ENCODE data around the gene EVI5L. TPM values are rescaled to one million over a fixed set of nuclear protein-coding genes. Genes with fewer than 3 reads are reported as not detected.

The EVI5L gene
- polyA plus RNA-seq, 3 donors, result 0.76 to 5.7 (median 1.3) TPM

- no peak overlapping the region for H3K4me3 Mint-ChIP-seq
- H3K36me3 Mint-ChIP-seq, result no peaks in the 10 kb centered on the region
- 97% methylated on average over 9 of the region's 17 CpGs for WGBS (ENCODE audit: insufficient coverage)
- no peak overlapping the region for H3K4me2 ChIP-seq (replicated peaks; ENCODE audit: extremely low read depth, low read length, poor library complexity, severe bottlenecking)
- TF ChIP-seq CTCF (IDR thresholded peaks at IDR 0.05), result no peak
- H3K4me1 ChIP-seq (ENCODE audit: control insufficient read depth in 1 of 2, insufficient read depth in 2 of 2, low read length in 2 of 2), result peaks cover 15 to 22% of the 10 kb centered on the region in 2 donors
- H3K36me3 ChIP-seq (replicated peaks in 1 of 2; ENCODE audit: control insufficient read depth in 1 of 2, insufficient read depth in 2 of 2, low read length in 2 of 2), result no peaks in the 10 kb centered on the region
- peaks cover 0 to 4% (median 0%) of the 10 kb centered on the region in 7 donors for H3K9me3 Mint-ChIP-seq
- H3K27me3 ChIP-seq (ENCODE audit: control insufficient read depth in 2 of 2, insufficient read depth in 2 of 2, low read length in 2 of 2), result peaks cover 0 to 4% of the 10 kb centered on the region in 2 donors
- H3K27me3 Mint-ChIP-seq (ENCODE audit: low read depth in 3 of 3), result peaks cover 8 to 15% (median 11%) of the 10 kb centered on the region in 3 donors
- DNase-seq, result no peak
- no peak overlapping the region for H3K27ac Mint-ChIP-seq
- H2AFZ ChIP-seq (ENCODE audit: insufficient read depth, low read depth, low read length, poor library complexity, severe bottlenecking), result no peak overlapping the region
- no peak overlapping the region for H3K4me3 ChIP-seq (replicated peaks in 1 of 3; ENCODE audit: low read depth in 2 of 3, low read length in 3 of 3)
- H3K9me3 ChIP-seq (replicated peaks in 1 of 2; ENCODE audit: control insufficient read depth in 1 of 2, insufficient read depth in 1 of 2, low read length in 2 of 2), result no peaks in the 10 kb centered on the region
- H4K20me1 ChIP-seq (ENCODE audit: insufficient read depth, low read length), result no peaks in the 10 kb centered on the region
- H3K79me2 ChIP-seq (ENCODE audit: insufficient read depth, low read length), result peaks cover 5% of the 10 kb centered on the region
- no peak overlapping the region for H3K27ac ChIP-seq (ENCODE audit: low read depth in 1 of 2, low read length in 2 of 2)
- no peak overlapping the region for H3K9ac ChIP-seq (ENCODE audit: insufficient read depth, low read length, poor library complexity, severe bottlenecking)
- peaks cover 25% of the 10 kb centered on the region for H3K4me1 Mint-ChIP-seq
- intact Hi-C loops (cut with micrococcal nuclease), result no loop called here
These were observed 2.0 kb downstream of the EVI5L start for GRCh38 chr19:7832009-7832408.

GRCh38 chr19:7832781-7833180, 2.8 kb downstream of the EVI5L start:
- Histone ChIP-seq H3K27me3 (ENCODE audit: control insufficient read depth in 2 of 2, insufficient read depth in 2 of 2, low read length in 2 of 2) (peaks cover 0 to under 1% of the 10 kb centered on the region in 2 donors), H2AFZ (ENCODE audit: insufficient read depth, low read depth, low read length, poor library complexity, severe bottlenecking) (no peak overlapping the region), H3K9ac (ENCODE audit: insufficient read depth, low read length, poor library complexity, severe bottlenecking) (no peak overlapping the region), H3K4me2 (replicated peaks; ENCODE audit: extremely low read depth, low read length, poor library complexity, severe bottlenecking) (no peak overlapping the region), H4K20me1 (ENCODE audit: insufficient read depth, low read length) (no peaks in the 10 kb centered on the region), H3K4me1 (ENCODE audit: control insufficient read depth in 1 of 2, insufficient read depth in 2 of 2, low read length in 2 of 2) (peaks cover 15 to 22% of the 10 kb centered on the region in 2 donors), H3K4me3 (replicated peaks in 1 of 3; ENCODE audit: low read depth in 2 of 3, low read length in 3 of 3) (no peak overlapping the region), H3K9me3 (replicated peaks in 1 of 2; ENCODE audit: control insufficient read depth in 1 of 2, insufficient read depth in 1 of 2, low read length in 2 of 2) (no peaks in the 10 kb centered on the region), H3K36me3 (replicated peaks in 1 of 2; ENCODE audit: control insufficient read depth in 1 of 2, insufficient read depth in 2 of 2, low read length in 2 of 2) (no peaks in the 10 kb centered on the region), H3K27ac (ENCODE audit: low read depth in 1 of 2, low read length in 2 of 2) (no peak overlapping the region), H3K79me2 (ENCODE audit: insufficient read depth, low read length) (peaks cover 5% of the 10 kb centered on the region)
- H3K36me3 Mint-ChIP-seq, result no peaks in the 10 kb centered on the region
- H3K4me1 Mint-ChIP-seq, result peaks cover 25% of the 10 kb centered on the region
- H3K27ac Mint-ChIP-seq, result no peak overlapping the region
- DNase-seq, result no peak
- peaks cover 6 to 11% (median 7%) of the 10 kb centered on the region in 3 donors for H3K27me3 Mint-ChIP-seq (ENCODE audit: low read depth in 3 of 3)
- WGBS (ENCODE audit: insufficient coverage), result 79% methylated on average over 7 of the region's 12 CpGs
- no peak overlapping the region for H3K4me3 Mint-ChIP-seq
- no peak for TF ChIP-seq CTCF (IDR thresholded peaks at IDR 0.05)
- intact Hi-C loops (cut with micrococcal nuclease), result no loop called here
- H3K9me3 Mint-ChIP-seq, result peaks cover 0 to 4% (median 0%) of the 10 kb centered on the region in 7 donors
